ENCODE measurements around the gene APOBEC3A. TPM values are rescaled to one million over a fixed set of nuclear protein-coding genes. Genes with fewer than 3 reads are reported as not detected.
A peak's percentile ranks its signal among the peaks of the same experiment; 100 is the strongest.

Gene APOBEC3A
- total and polyA plus RNA-seq, 2 experiments from 2014 or later: not detected

DNA sequence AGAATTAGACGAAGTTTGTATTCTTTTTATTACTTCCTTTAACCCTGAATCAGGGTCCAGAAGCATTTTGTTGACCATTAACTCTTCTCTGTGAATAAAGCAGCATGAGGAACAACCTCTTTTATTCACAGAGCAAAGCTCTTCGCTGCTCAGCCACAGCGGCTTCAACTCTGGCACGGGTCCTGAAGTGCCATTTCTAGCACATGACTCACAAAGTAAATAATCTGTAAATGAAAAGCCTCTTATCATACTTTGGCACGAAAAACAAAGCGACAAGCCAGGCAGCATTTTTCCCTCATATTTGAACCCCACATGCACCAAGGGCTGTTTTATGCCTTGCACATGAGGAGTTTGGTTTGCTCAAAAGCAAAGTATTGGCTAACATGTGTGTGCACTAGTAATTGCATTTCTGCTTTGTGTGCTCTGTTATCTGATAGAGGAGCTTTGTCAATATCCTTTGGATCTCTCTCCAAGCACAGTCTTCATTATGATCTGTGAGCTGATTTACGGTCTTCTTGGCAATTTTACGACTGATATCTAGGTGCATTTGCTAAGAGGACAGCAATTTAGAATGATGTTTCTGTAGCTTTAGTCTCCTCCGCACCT is 33.0 kb upstream of the APOBEC3A start:
- Histone ChIP-seq H3K36me3 (replicated peaks; ENCODE audit: insufficient read depth, low read depth) (no peaks in the 10 kb centered on the region), H3K4me1 (ENCODE audit: insufficient read depth) (peaks cover 32% of the 10 kb centered on the region), H3K79me2 (no peaks in the 10 kb centered on the region), H3K27ac (peak overlapping the region; percentile 91), H4K20me1 (ENCODE audit: insufficient read depth, poor library complexity, severe bottlenecking) (no peaks in the 10 kb centered on the region), H3K4me3 (no peak overlapping the region), H2AFZ (no peak overlapping the region), H3K27me3 (no peaks in the 10 kb centered on the region), H3K9me2 (replicated peaks; ENCODE audit: insufficient read depth) (no peaks in the 10 kb centered on the region), H3K4me2 (peak overlapping the region; percentile 72), H3K9me3 (ENCODE audit: low read depth) (no peaks in the 10 kb centered on the region)
- 16% methylated on average over 9 of the region's 9 CpGs for WGBS (ENCODE audit: low lambda C conversion rate, missing lambda C conversion rate)
- DNase-seq (ENCODE audit: low spot score): peak; percentile 89
- TF ChIP-seq, protein P1, sequence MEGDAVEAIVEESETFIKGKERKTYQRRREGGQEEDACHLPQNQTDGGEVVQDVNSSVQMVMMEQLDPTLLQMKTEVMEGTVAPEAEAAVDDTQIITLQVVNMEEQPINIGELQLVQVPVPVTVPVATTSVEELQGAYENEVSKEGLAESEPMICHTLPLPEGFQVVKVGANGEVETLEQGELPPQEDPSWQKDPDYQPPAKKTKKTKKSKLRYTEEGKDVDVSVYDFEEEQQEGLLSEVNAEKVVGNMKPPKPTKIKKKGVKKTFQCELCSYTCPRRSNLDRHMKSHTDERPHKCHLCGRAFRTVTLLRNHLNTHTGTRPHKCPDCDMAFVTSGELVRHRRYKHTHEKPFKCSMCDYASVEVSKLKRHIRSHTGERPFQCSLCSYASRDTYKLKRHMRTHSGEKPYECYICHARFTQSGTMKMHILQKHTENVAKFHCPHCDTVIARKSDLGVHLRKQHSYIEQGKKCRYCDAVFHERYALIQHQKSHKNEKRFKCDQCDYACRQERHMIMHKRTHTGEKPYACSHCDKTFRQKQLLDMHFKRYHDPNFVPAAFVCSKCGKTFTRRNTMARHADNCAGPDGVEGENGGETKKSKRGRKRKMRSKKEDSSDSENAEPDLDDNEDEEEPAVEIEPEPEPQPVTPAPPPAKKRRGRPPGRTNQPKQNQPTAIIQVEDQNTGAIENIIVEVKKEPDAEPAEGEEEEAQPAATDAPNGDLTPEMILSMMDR (IDR thresholded peaks at IDR 0.05; ENCODE audit: poor library complexity): no peak
- TF ChIP-seq EZH2 (IDR thresholded peaks at IDR 0.05; ENCODE audit: borderline replicate concordance) (no peak), EZH2phosphoT487 (IDR thresholded peaks at IDR 0.05; ENCODE audit: low read depth, severe bottlenecking, unreplicated experiment) (no peak)

DNA sequence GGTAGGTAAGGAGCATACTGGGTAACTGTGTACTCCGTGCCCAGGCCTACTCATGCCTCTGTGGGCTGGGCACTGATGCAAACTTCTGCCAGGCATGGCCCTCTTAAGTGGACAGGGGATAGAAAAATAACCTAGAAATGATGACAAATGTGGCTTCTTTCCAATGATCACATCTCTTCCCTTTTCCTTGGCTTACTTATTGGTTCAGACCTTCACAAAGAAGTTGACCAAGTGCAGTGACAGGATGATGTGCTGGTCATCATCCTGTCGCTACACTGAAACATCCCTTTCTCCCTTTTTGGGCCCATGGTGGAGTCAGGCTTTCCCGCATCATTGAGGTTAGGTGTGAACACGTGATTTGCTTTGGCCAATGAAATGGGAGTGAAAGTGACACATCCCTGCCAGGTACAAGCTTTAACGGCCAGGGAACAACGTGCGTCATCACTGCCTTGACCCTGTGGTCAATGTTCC is 31.8 kb upstream of the APOBEC3A start:
- DNase-seq (ENCODE audit: low spot score): no peak
- H3K4me1 ChIP-seq (ENCODE audit: insufficient read depth): peaks cover 32% of the 10 kb centered on the region
- no peak overlapping the region for H3K4me2 ChIP-seq
- H3K79me2 ChIP-seq: no peaks in the 10 kb centered on the region
- H3K9me2 ChIP-seq (replicated peaks; ENCODE audit: insufficient read depth): no peaks in the 10 kb centered on the region
- no peaks in the 10 kb centered on the region for H3K9me3 ChIP-seq (ENCODE audit: low read depth)
- no peak for TF ChIP-seq EZH2phosphoT487 (IDR thresholded peaks at IDR 0.05; ENCODE audit: low read depth, severe bottlenecking, unreplicated experiment)
- TF ChIP-seq EZH2 (IDR thresholded peaks at IDR 0.05; ENCODE audit: borderline replicate concordance): no peak
- TF ChIP-seq, protein P1 (IDR thresholded peaks at IDR 0.05; ENCODE audit: poor library complexity): no peak
- H2AFZ ChIP-seq: no peak overlapping the region
- no peaks in the 10 kb centered on the region for H4K20me1 ChIP-seq (ENCODE audit: insufficient read depth, poor library complexity, severe bottlenecking)
- H3K4me3 ChIP-seq: no peak overlapping the region
- H3K27ac ChIP-seq: peak overlapping the region; percentile 33
- H3K27me3 ChIP-seq: no peaks in the 10 kb centered on the region
- 89% methylated on average over 7 of the region's 7 CpGs for WGBS (ENCODE audit: low lambda C conversion rate, missing lambda C conversion rate)
- no peaks in the 10 kb centered on the region for H3K36me3 ChIP-seq (replicated peaks; ENCODE audit: insufficient read depth, low read depth)

DNA sequence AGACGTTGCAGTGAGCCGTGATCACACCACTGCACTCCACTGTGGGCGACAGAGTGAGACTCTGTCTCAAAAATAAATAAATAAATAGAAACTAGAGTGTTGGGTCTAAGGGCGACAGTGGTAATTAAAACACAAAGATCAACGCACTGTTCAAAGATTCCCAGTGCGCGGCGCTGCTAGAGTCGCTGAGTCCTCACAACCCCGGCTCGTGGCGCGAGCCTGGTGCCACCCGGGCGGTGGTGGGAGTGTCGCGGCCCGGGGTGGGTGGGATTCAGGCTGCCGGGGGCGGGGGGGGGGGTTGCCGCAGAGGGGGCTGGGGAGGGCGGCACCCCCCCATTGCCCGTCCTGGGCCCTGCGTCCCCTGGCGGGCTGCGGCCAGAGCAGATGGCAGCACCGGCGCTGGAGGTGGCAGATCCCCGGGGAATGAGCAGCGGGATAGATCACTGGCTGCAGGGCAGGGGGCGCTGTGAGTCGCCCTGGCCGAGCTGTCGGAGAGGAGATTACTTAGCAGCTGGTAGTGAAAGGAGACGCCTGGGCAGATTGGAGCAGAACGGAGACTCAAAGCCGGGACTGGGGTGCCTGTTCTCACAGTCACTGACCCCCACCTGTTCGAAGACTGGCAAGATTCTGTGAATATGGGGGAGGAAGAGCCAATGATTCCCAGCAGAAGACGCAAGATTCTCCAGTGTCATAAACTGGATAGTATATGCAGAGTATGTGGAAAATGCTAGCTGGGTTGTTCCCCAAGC is 30.2 kb upstream of the APOBEC3A start:
- peaks cover 32% of the 10 kb centered on the region for H3K4me1 ChIP-seq (ENCODE audit: insufficient read depth)
- H3K9me3 ChIP-seq (ENCODE audit: low read depth): no peaks in the 10 kb centered on the region
- TF ChIP-seq, protein P1 (IDR thresholded peaks at IDR 0.05; ENCODE audit: poor library complexity): peak; percentile 70
- TF ChIP-seq EZH2 (IDR thresholded peaks at IDR 0.05; ENCODE audit: borderline replicate concordance) (no peak), EZH2phosphoT487 (IDR thresholded peaks at IDR 0.05; ENCODE audit: low read depth, severe bottlenecking, unreplicated experiment) (no peak)
- H3K4me2 ChIP-seq: peak overlapping the region; percentile 78
- no peaks in the 10 kb centered on the region for H3K27me3 ChIP-seq
- no peaks in the 10 kb centered on the region for H3K9me2 ChIP-seq (replicated peaks; ENCODE audit: insufficient read depth)
- H2AFZ ChIP-seq: peak overlapping the region; percentile 40
- H3K79me2 ChIP-seq: no peaks in the 10 kb centered on the region
- 26% methylated on average over 26 of the region's 39 CpGs for WGBS (ENCODE audit: low lambda C conversion rate, missing lambda C conversion rate)
- H3K36me3 ChIP-seq (replicated peaks; ENCODE audit: insufficient read depth, low read depth): no peaks in the 10 kb centered on the region
- no peak overlapping the region for H3K27ac ChIP-seq
- H4K20me1 ChIP-seq (ENCODE audit: insufficient read depth, poor library complexity, severe bottlenecking): no peaks in the 10 kb centered on the region
- no peak overlapping the region for H3K4me3 ChIP-seq
- peak; percentile 85 for DNase-seq (ENCODE audit: low spot score)

Data from hepatocyte (in vitro differentiated cells).